ENCODE data around the gene MLLT3.

Gene MLLT3

DNA sequence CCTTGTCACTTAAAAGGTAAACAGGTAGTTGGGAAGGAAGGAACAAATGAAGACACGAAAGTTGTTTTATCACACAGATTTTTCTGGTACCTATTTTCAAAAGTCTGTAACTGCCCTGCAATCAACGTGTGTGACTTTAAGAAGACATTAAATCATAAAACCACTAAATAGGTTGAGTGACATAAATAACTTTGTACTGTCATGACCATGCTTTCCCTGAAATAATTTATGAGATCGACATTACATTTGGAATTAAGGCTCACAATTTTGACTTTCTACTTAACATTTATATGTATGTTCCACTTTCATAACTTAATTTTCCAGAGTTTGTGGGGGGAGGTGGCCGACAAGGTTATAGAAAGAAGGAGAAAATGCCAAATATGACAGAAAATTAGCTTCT is 181.1 kb downstream of the MLLT3 start:
- no peak for DNase-seq
- H3K9ac ChIP-seq (ENCODE audit: low read length), result peak overlapping the region; percentile 58
- no peaks in the 10 kb centered on the region for H3K27me3 ChIP-seq (replicated peaks; ENCODE audit: insufficient read depth, low read length)
- H3K79me2 ChIP-seq (ENCODE audit: low read length), result peaks cover 20% of the 10 kb centered on the region
- peaks cover 29% of the 10 kb centered on the region for H3F3A ChIP-seq (ENCODE audit: insufficient read depth, low read length)
- peak overlapping the region; percentile 74 for H3K4me2 ChIP-seq (ENCODE audit: low read depth, low read length)
- H3K27ac ChIP-seq (ENCODE audit: low read length), result peak overlapping the region; percentile 92
- no peak overlapping the region for H2AFZ ChIP-seq (ENCODE audit: low read length)
- H4K20me1 ChIP-seq (ENCODE audit: insufficient read depth, low read length), result no peaks in the 10 kb centered on the region
- H3K4me1 ChIP-seq (ENCODE audit: low read length), result 0 out of 2 replicates have a peak, but pooled peaks cover 18% of the 10 kb centered on the region
- H3K36me3 ChIP-seq (replicated peaks; ENCODE audit: insufficient read depth, low read length), result no peaks in the 10 kb centered on the region
- peak overlapping the region; percentile 45 for H3K4me3 ChIP-seq (ENCODE audit: low read length)
- H3K9me3 ChIP-seq (replicated peaks; ENCODE audit: insufficient read depth, low read length), result no peaks in the 10 kb centered on the region
- TF ChIP-seq, protein P1, sequence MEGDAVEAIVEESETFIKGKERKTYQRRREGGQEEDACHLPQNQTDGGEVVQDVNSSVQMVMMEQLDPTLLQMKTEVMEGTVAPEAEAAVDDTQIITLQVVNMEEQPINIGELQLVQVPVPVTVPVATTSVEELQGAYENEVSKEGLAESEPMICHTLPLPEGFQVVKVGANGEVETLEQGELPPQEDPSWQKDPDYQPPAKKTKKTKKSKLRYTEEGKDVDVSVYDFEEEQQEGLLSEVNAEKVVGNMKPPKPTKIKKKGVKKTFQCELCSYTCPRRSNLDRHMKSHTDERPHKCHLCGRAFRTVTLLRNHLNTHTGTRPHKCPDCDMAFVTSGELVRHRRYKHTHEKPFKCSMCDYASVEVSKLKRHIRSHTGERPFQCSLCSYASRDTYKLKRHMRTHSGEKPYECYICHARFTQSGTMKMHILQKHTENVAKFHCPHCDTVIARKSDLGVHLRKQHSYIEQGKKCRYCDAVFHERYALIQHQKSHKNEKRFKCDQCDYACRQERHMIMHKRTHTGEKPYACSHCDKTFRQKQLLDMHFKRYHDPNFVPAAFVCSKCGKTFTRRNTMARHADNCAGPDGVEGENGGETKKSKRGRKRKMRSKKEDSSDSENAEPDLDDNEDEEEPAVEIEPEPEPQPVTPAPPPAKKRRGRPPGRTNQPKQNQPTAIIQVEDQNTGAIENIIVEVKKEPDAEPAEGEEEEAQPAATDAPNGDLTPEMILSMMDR (IDR thresholded peaks at IDR 0.05; ENCODE audit: low read length), result no peak
- TF ChIP-seq EZH2 (optimal IDR thresholded peaks at IDR 0.05; ENCODE audit: low read depth, low read length) (no peak), EZH2phosphoT487 (IDR thresholded peaks at IDR 0.05; ENCODE audit: low read length) (no peak)
- H3K9me2 ChIP-seq (replicated peaks; ENCODE audit: insufficient read depth, low read length), result no peaks in the 10 kb centered on the region

DNA sequence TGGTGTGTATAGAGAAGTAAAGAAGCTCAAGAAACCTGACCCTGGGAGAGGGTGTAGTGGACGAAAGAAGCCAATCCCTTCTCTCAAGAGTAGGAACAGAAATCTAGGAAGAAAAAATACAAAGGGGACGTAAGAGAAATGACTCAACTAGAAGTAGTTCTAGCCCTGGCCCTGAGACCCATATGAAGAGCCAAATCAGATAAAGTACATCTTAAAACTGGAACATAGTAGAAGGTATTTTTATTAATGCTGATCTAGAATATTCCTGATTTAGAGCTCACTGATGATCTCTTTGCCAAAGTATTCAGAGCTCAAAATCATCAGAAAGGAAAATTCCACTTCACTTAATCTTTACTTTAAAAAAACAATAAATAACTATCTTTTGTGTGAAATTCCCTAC is 184.8 kb downstream of the MLLT3 start:
- no peak overlapping the region for H3K4me3 ChIP-seq (ENCODE audit: low read length)
- no peak for TF ChIP-seq EZH2 (optimal IDR thresholded peaks at IDR 0.05; ENCODE audit: low read depth, low read length)
- TF ChIP-seq EZH2phosphoT487 (IDR thresholded peaks at IDR 0.05; ENCODE audit: low read length), result no peak
- no peak for DNase-seq
- no peaks in the 10 kb centered on the region for H3K36me3 ChIP-seq (replicated peaks; ENCODE audit: insufficient read depth, low read length)
- no peak overlapping the region for H3K4me2 ChIP-seq (ENCODE audit: low read depth, low read length)
- no peak overlapping the region for H3K27ac ChIP-seq (ENCODE audit: low read length)
- no peaks in the 10 kb centered on the region for H4K20me1 ChIP-seq (ENCODE audit: insufficient read depth, low read length)
- no peak overlapping the region for H3K9ac ChIP-seq (ENCODE audit: low read length)
- H3F3A ChIP-seq (ENCODE audit: insufficient read depth, low read length), result peaks cover 25% of the 10 kb centered on the region
- peaks cover 18% of the 10 kb centered on the region for H3K79me2 ChIP-seq (ENCODE audit: low read length)
- H3K27me3 ChIP-seq (replicated peaks; ENCODE audit: insufficient read depth, low read length), result no peaks in the 10 kb centered on the region
- H3K9me2 ChIP-seq (replicated peaks; ENCODE audit: insufficient read depth, low read length), result no peaks in the 10 kb centered on the region
- no peak overlapping the region for H2AFZ ChIP-seq (ENCODE audit: low read length)
- no peaks in the 10 kb centered on the region for H3K9me3 ChIP-seq (replicated peaks; ENCODE audit: insufficient read depth, low read length)
- 0 out of 2 replicates have a peak, but pooled peaks cover 7% of the 10 kb centered on the region for H3K4me1 ChIP-seq (ENCODE audit: low read length)

DNA sequence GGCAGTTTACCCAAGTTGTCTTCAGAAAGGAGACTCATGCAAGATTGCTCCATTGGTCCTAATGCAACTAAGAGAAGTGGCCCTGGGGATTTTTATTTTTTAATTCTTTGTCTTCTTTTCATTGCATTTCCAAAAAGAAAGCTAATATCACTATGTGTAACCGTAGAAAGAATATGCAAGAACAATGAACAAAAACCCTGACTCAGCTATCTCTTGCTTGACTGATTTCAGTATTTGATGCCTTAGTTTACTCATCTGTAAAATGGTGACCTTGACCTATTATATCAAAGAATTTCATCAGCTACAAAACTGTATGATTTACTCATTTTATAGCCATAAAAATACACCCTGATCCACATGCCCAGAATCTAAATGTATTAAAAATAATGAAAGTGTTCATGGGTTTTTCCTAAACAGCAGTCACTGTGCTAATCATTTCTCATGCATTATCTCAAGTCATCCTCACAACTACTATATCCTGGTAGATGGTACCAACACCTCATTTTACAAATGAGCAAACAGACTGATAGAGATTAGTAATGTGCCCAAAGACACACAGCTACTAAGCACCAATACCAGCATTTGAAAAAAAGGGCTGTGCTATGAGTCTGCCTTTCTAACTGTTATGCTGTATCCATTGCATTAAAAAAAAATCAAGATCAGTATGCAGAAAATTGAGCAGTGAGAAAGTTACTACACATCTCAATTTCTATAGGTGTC is 185.7 kb downstream of the MLLT3 start:
- TF ChIP-seq EZH2 (optimal IDR thresholded peaks at IDR 0.05; ENCODE audit: low read depth, low read length) (no peak), EZH2phosphoT487 (IDR thresholded peaks at IDR 0.05; ENCODE audit: low read length) (no peak)
- TF ChIP-seq, protein P1 (IDR thresholded peaks at IDR 0.05; ENCODE audit: low read length), result no peak
- DNase-seq, result no peak
- Histone ChIP-seq H3K9me3 (replicated peaks; ENCODE audit: insufficient read depth, low read length) (no peaks in the 10 kb centered on the region), H3K27me3 (replicated peaks; ENCODE audit: insufficient read depth, low read length) (no peaks in the 10 kb centered on the region), H4K20me1 (ENCODE audit: insufficient read depth, low read length) (no peaks in the 10 kb centered on the region), H2AFZ (ENCODE audit: low read length) (no peak overlapping the region), H3K27ac (ENCODE audit: low read length) (no peak overlapping the region), H3F3A (ENCODE audit: insufficient read depth, low read length) (peaks cover 17% of the 10 kb centered on the region), H3K79me2 (ENCODE audit: low read length) (peaks cover 17% of the 10 kb centered on the region), H3K9me2 (replicated peaks; ENCODE audit: insufficient read depth, low read length) (no peaks in the 10 kb centered on the region), H3K36me3 (replicated peaks; ENCODE audit: insufficient read depth, low read length) (no peaks in the 10 kb centered on the region; the same call in 1 of the 2 replicates), H3K4me1 (ENCODE audit: low read length) (0 out of 2 replicates have a peak, but pooled peaks cover 3% of the 10 kb centered on the region), H3K9ac (ENCODE audit: low read length) (no peak overlapping the region), H3K4me2 (ENCODE audit: low read depth, low read length) (no peak overlapping the region), H3K4me3 (ENCODE audit: low read length) (no peak overlapping the region)

DNA sequence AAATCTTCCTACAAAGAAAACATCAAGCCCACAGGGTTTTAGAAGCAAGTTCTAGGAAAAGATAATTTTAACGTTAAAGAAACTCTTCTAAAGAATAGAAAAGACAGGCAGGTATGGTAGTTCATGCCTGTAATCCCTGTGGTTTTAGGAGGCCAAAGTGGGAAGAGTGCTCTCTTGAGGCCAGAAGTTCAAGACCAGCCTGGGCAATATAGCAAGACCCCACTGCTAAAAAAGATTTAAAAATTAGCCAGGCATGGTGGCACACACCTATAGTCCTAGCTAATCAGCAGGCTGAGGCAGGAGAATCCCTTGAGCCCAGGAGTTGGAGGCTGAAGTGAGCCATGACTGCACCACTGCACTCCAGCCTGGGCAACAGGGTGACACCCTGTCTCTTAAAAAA is 193.3 kb downstream of the MLLT3 start:
- H3F3A ChIP-seq (ENCODE audit: insufficient read depth, low read length), result 0 out of 2 replicates have a peak, but pooled peaks cover 5% of the 10 kb centered on the region
- H3K4me2 ChIP-seq (ENCODE audit: low read depth, low read length), result no peak overlapping the region
- no peak for TF ChIP-seq EZH2phosphoT487 (IDR thresholded peaks at IDR 0.05; ENCODE audit: low read length)
- TF ChIP-seq, protein P1 (IDR thresholded peaks at IDR 0.05; ENCODE audit: low read length), result no peak
- TF ChIP-seq EZH2 (optimal IDR thresholded peaks at IDR 0.05; ENCODE audit: low read depth, low read length), result no peak
- H3K27me3 ChIP-seq (replicated peaks; ENCODE audit: insufficient read depth, low read length), result no peaks in the 10 kb centered on the region
- no peak overlapping the region for H3K4me3 ChIP-seq (ENCODE audit: low read length)
- no peak overlapping the region for H3K9ac ChIP-seq (ENCODE audit: low read length)
- no peak overlapping the region for H2AFZ ChIP-seq (ENCODE audit: low read length)
- DNase-seq, result no peak
- no peaks in the 10 kb centered on the region for H3K9me2 ChIP-seq (replicated peaks; ENCODE audit: insufficient read depth, low read length)
- H4K20me1 ChIP-seq (ENCODE audit: insufficient read depth, low read length), result no peaks in the 10 kb centered on the region
- H3K4me1 ChIP-seq (ENCODE audit: low read length), result peaks cover 25% of the 10 kb centered on the region
- H3K36me3 ChIP-seq (replicated peaks; ENCODE audit: insufficient read depth, low read length), result no peaks in the 10 kb centered on the region; the same call in 1 of the 2 replicates
- peaks cover 23% of the 10 kb centered on the region for H3K79me2 ChIP-seq (ENCODE audit: low read length)
- H3K27ac ChIP-seq (ENCODE audit: low read length), result no peak overlapping the region
- H3K9me3 ChIP-seq (replicated peaks; ENCODE audit: insufficient read depth, low read length), result no peaks in the 10 kb centered on the region

Measured in MM.1S (cell line).